GM19397 (cell line): ENCODE data around the gene BACE2.

Experiments
- ATAC-seq: cut with Tn5 transposase; IDR thresholded peaks from one replicate; pipeline ENCODE4 v1.9.1; 2021; ENCODE audit warnings: mild to moderate bottlenecking, moderate library complexity; ENCODE audit not compliant: unreplicated experiment

BACE2 gene

DNA sequence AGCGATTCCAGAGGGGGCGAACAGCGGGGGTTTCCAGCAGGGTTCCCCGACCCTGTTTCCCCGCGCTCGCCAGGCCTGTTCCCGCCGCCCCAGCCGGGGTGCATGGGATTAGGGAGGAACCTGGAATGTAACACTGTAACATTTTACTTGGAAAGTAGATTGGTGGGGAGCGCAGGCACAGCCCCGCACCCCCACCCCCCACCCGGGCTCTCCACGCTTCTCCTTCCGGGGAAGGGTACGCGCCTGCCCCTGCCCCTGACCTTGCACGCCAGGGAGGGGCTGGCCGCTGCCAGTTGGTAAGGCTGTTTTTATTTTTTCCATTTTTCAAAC, 149.1 kb downstream of the BACE2 start:
- no peak for ATAC-seq

DNA sequence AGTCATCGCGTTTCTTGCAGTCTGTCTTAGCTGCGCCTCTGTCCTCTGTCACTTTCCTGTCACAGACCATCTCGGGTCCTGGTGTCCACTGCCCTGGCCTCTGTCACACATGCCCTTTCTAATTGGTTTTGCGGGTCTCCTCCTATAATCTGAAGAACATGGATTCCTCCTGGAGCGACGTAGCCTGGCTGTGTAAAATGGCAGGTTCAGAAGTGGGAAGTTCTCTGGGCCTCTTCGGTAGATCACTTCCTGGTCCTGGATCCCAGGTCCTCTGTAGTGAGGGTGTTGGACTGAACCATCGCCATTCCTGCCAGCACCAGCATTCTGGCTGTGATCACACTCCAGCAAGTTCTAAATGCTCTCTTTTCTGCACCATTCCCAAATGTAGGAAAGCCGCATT, 149.5 kb downstream of the BACE2 start:
- ATAC-seq: no peak

DNA sequence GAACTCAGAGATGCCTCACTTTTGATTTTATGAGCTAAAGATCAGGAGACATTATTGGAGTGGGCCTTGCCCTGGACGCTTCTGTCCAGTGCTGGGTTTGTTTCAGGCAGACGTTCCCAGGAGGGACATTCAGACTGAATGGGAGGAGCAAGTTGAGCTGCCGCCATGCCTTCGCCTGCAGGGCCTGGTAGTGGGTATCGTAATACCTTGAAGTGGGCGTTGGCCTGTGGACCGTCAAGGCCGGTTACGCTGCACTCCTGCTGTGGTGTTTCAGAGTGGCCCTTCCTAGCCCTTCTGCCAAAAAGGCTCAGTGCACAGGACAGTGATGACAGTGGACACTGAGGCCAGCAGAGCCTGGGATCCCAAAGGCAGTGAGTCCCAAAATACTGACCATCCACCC, 150.3 kb downstream of the BACE2 start:
- ATAC-seq: no peak

DNA sequence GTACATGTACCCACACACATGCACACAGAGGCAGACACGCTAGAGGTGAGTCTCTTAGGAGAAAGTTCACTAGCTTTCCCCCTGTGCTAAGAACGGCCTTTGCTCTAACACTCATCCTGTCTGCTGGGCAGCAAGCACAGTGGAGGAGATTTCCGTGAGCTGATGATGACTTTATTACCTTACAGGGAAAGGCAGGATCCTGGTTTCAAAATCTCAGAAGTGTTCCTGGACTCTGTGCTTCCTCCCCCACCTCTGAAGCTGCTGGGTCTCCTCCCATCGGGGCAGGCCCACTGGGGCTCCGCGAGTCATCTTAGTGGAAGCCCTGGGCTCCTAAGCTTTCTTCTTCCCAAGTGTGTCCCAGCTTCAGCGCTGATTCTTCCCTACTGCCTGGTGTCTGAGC, 151.3 kb downstream of the BACE2 start:
- no peak for ATAC-seq

DNA sequence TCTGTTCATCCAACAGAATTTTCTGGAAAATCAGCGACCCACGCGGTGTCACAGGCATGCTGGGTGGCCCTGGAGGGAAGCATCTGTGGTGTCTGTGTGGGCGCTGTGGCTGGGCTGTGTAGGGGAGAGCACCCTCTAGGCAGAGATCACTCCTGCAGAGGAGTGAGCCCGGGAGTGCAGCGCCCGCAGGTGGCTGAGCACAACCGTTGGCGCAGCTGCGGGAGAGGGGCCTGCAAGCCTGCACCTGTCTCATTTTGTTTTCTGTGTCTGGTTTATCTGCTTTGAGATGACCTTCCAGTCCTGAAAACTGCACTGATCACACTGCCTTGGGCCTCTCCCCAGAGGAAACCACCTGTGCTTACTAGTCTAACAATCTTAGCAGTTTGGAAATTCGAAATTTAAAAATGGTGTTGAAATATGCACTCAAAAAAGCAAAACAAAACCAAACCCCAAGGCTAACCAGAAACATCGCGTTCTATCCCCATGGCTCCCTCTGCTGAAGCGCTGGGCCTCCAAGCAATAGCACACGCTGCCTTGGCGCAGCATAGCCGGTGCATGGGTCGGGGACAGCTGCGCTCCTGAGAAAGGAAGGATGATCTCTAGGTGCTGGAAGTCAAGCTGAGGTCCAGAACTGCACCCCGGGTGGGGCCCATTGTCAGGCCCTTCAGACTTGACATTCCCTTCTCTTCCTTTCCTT, 153.4 kb downstream of the BACE2 start:
- ATAC-seq: no peak

DNA sequence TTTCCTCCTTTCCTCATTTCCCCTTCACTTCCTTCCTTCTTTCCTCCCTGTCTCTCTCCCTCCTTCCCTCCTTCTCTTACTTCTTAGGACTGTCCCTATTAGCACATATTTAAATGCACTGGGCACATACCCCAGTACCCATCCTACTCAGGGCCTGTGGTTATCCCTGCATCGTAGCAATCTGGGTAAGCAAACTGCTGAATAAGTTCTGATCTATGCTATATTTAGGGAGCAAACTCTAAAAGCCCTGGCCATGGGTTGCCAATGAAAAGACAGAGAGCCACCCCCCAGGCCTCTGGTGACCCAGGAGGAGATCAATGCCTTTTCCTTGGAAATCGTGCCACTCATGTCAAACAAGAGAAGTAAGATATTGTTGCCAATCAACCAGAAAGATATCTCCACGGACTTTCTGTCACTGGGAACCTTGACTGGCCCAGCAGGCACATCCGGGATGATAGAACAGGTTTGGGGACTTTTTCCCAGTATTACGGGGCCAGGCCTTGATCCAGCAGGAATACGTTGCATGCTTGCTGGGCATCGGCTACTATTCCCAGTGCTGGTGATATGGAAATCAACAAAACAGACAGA, 154.0 kb downstream of the BACE2 start:
- no peak for ATAC-seq

DNA sequence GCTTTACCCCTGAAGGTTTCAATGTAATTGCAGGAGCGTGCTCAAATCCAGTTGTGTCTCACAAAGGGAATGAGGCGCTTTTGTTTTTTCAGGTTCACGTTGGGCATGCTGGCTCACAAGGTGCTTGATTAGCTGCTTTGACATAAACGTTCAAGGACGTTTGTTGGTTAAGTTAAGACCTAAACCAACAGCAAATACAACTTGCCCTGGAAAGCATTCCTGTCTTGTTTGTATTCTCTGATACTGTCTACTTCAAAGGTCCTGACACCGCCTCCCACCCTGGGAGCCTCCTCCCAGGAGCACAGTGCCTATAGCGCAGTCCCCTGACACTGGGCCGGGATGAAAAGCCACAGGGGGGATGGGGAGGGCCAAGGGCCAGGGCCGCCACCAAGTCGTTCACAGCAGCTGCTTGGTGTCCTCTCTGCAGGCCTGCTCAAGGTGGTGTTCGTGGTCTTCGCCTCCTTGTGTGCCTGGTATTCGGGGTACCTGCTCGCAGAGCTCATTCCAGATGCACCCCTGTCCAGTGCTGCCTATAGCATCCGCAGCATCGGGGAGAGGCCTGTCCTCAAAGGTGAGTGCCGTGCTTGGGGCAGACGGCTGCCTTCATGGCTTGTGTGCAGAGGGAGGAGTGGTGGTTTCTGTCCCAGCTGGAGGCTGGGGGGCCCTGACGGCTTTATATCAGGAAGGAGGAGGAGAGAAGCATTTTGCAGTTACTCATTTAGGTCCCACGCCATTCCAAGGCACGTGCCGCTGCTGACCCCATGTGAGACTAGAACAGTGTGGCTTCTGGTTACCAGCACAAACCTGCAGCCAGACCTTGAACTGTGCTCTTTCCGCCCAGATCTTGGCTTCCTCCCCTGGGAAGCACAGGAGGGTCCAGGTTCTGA, 154.8 kb downstream of the BACE2 start:
- ATAC-seq: no peak

DNA sequence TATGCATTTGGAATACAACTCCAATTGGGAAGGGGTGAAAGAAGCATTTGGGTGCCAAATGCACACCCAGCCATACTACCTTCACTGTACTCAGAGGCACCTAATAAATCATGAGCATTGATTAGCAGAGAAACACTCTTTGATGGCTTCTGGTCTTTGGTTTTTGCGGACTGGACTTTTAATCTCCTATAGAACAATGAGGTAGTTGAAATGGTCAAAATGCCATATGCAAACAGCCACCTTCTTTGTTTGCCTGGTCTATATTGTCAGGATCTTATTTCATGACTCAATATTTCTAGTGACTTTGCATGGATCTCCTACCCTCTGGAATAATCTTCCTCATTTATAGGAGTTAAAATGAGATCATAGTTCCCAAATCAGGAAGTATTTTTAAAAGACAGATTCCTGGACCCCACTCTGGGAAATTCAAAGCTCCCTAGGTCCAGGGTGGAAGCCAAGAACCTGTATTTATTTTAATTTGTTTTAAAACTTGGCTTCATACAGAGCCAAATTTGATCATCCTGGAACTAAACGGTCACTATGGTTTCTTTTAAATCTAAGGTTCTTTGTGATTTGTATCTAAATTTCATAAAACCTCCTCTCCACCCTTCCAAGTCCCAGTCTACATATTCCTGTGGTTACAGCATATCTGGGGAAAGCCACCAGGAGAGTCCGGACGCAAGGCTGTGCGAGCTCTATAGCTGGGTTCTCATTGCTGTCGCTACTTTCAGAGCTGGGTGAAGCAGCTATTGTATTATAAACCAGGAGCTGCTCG, 157.4 kb downstream of the BACE2 start:
- no peak for ATAC-seq

DNA sequence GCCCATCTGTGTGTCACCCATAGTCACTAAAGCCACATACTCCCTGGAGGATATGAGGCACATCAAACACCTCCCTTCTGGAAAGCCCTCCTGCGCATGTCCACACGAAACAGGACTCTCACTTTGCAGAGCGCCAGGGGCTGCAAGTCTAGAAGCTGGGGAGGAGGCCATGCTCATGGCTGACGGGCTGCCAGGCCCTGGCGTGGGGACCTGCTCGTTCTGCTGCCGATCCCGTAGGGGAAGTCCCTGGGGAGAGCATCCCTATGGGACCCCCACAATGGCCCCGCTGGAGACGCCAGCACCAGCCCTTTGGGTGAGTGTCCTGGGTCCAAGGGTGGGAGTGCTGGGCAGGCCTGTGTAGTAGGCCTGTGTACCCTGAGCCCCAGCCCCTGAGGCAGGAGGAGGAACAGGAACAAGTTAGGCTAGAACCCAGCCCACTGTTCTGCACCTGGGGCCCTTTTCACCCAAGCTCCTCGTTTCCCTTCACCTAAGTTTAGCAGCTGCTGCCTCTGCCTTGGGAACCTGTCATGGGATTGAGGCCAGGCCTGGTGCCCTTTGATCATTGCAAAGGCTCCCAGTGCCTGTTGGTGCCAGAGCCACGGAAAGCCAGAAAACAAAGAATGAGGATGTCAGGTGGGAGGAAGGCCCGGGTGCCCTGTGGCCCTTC, 158.6 kb downstream of the BACE2 start:
- ATAC-seq: no peak

DNA sequence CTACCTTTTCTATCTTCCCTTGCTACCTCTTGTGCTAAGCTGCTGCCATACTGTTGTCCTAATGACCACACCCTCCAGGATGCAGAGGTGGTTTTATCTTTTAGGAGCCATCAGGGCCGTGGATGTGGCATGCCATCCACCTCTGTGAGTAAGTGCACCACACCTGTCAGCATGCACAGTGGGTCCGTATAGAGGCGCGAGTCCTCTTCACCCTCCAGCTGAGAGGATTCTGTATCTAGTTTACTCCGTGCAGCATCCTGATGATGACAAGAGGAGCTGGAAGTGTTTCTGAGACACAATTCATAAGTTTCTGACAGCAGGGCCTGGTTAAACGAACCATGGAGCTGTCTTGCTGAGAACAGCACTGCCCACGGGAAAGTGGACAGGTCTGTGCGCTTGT, 159.8 kb downstream of the BACE2 start:
- no peak for ATAC-seq

DNA sequence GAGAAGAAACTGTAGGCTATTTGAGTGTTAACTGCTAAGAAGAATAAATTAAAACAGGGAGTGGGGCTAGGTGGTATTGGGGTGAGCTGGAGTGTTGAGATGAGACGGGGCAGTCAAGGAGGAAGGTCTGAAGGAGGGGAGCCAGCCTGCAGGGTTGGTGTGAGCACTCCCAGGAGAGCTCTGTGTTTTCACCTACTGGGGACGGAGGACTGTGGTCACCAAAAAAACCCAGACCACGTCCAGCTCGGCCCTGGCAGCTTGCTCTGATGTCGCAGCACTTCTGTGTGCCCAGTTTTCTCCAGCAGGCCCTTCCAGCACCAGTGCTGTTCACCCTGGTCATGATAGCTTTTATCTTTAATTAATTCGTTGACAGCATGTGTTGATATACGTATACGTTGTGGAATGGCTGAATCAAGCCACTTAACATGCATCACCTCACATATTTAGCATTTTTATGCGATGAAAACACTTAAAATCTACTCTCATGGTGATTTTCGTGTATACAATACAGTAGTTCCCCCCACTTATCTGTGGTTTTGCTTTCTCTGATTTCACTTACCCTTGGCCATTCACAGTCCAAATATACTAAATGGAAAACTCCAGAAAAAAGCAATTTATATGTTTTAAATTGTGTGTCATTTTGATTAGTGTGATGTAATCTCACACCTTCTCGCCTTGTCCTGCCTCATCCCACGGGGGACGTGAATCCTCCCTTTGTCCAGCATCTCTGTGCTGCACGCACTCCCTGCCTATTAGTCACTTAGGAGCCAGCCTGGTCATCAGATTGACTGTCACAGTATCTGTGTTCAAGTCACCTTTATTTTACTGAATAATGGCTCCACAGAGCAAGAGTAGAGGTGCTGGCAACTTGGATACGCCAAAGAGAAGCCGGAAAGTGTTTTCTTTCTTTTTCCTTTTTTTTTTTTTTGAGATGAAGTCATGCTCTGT, 161.0 kb downstream of the BACE2 start:
- no peak for ATAC-seq
